Colonic mucosa (tissue), 4 donors: Measurements from ENCODE around the gene DPPA5. TPM values are rescaled to one million over a fixed set of nuclear protein-coding genes. Genes with fewer than 3 reads are reported as not detected.
"Not testable (repeated sequence)": the region's sequence is repeated elsewhere in the genome, so short reads cannot be mapped to it uniquely, and the experiment has no call there.

Experiments used
- DNase-seq: peaks from one replicate; pipeline ENCODE4 v3.0.0-alpha.2; 2020
- H3K27ac ChIP-seq: fragments of 200-600 bp; one replicate; pipeline ENCODE4 v1.8.0; 2021
- H3K27me3 ChIP-seq: fragments of 200-600 bp; one replicate; pipeline ENCODE4 v1.8.0; 2021
- H3K36me3 ChIP-seq: fragments of 200-600 bp; one replicate; pipeline ENCODE4 v1.8.0; 2021
- H3K4me1 ChIP-seq: fragments of 200-600 bp; one replicate; pipeline ENCODE4 v1.8.0; 2021; ENCODE audit warnings: mild to moderate bottlenecking
- H3K4me3 ChIP-seq: fragments of 200-600 bp; one replicate; pipeline ENCODE4 v1.8.0; 2021
- H3K9ac ChIP-seq, 2 donors: one replicate each; pipeline ENCODE4 v1.7.0; 2013; ENCODE audit warnings: control low read depth in 2 of 2, low read depth in 2 of 2, low read length in 2 of 2
- H3K9me3 ChIP-seq: fragments of 200-600 bp; one replicate; pipeline ENCODE4 v1.8.0; 2021
- CTCF ChIP-seq: fragments of 200-600 bp; IDR thresholded peaks from one replicate; pipeline ENCODE4 v1.8.0; 2022; ENCODE audit warnings: antibody characterized with exemption, mild to moderate bottlenecking
- intact Hi-C: fragments of 100-400 bp; cut with DNase I; formaldehyde crosslinking; loops from one replicate; pipeline ENCODE4 v1.14.1; 2022
- total RNA-seq, 2 donors: library from RNA; stranded (reverse); fragmentation: NEBNext Ultra II Directional in 1 of 2; extraction: Animal tissue kit (Norgen Biotek cat#: 25700) in 1 of 2; gene quantifications; one replicate each; pipeline ENCODE4 v1.2.1, GENCODE V29; 2021
- donor health status: healthy.
- donor health status: DM: no; HTN: no; CAD: no.
- donor health status: DM: no; HTN: no; CAD: no.

The DPPA5 gene
- total RNA-seq, 2 donors from 2014 or later, result not detected

DNA sequence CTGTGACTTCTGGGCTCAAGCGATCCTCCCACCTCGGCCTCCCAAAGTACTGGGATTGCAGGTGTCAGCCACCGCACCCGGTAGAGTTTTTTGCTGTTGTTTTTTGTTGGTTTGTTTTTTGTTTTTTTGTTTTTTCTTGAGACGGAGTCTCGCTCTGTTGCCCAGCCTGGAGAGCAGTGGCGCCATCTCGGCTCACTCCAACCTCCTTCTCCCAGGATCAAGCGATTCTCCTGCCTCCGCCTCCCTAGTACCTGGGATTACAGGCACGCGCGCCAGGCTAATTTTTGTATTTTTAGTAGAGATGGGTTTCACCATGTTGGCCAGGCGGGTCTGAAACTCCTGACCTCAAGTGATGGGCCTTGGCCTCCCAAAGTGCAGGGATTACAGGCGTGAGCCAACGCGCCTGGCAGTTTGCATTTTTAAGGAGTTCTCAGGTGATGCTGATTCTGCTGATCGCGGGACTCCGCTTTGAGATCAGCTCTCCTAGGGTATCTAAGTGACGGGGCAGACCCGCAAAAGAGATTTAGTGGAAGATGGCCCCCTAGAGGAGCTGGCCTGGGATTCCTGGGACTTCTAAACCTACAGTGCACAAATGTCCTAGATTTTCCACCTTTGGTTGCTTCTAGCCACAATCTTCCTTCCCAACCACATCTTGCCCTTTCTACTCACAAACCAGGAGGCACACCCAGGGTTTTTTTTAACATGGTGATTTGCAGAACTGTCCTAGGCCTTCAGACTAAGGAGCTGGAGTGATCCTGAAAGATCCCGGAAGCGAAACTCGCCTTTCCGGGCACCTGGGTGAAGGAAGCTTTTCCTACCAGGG lies 45.2 kb downstream of the DPPA5 start:
- Histone ChIP-seq H3K36me3 (no peaks in the 10 kb centered on the region), H3K27me3 (no peaks in the 10 kb centered on the region), H3K4me3 (peak overlapping the region; percentile 33), H3K9me3 (no peaks in the 10 kb centered on the region), H3K9ac (peak overlapping the region in 1 of 2 donors; percentile 15), H3K27ac (no peak overlapping the region), H3K4me1 (no peaks in the 10 kb centered on the region)
- TF ChIP-seq CTCF, result no peak
- intact Hi-C loops, result no loop called here
- no peak for DNase-seq

- H3K9ac ChIP-seq, DNase-seq, H3K9me3 ChIP-seq, H3K27ac ChIP-seq, H3K4me1 ChIP-seq, intact Hi-C loops, H3K36me3 ChIP-seq, H3K27me3 ChIP-seq, H3K4me3 ChIP-seq: not testable (repeated sequence)
These were observed 50.3 kb downstream of the DPPA5 start for GRCh38 chr6:73303773-73304172.

Other genes with a start within 250 kb of the DPPA5 start
- gene KHDC1L, start 128.8 kb downstream of the DPPA5 start, total RNA-seq, result not detected
- gene KHDC1, start 91.1 kb downstream of the DPPA5 start, total RNA-seq, result 1 to 10 TPM in 1 of 2 donors, under 1 TPM in 1; 0.69 to 1.8 TPM
- not detected for gene KHDC3L, start 8.4 kb upstream of the DPPA5 start, total RNA-seq
- not detected for gene OOEP, start 15.6 kb upstream of the DPPA5 start, total RNA-seq
- gene DDX43, start 40.6 kb upstream of the DPPA5 start, total RNA-seq, result under 1 TPM in 1 of 2 donors, not detected in 1; 0.16 TPM
- 1 to 10 TPM; 4.1 to 5.6 TPM for gene CGAS, start 98.0 kb upstream of the DPPA5 start, total RNA-seq
- 10 to 100 TPM; 25.5 to 29.2 TPM for gene MTO1, start 107.5 kb upstream of the DPPA5 start, total RNA-seq
- gene EEF1A1, start 166.8 kb upstream of the DPPA5 start, total RNA-seq, result 1,000 to 10,000 TPM; 7,049 to 8,990 TPM